DOHH2 (cell line): ENCODE data around the gene AGBL1.
"Not testable (repeated sequence)": the region's sequence is repeated elsewhere in the genome, so short reads cannot be mapped to it uniquely, and the experiment has no call there.

Experiments
- H3F3A ChIP-seq: fragments of 200-600 bp; sonication (generic), shearing (Covaris generic); 2 replicates; pipeline ENCODE4 v1.6.0; 2016; ENCODE audit warnings: antibody characterized with exemption, mild to moderate bottlenecking; ENCODE audit not compliant: control insufficient read depth, insufficient read depth
- H3K27ac ChIP-seq: fragments of 200-600 bp; sonication (generic); 2 replicates; pipeline ENCODE4 v1.5.1; 2014; ENCODE audit warnings: low read depth, mild to moderate bottlenecking, low read length, moderate library complexity
- H3K27me3 ChIP-seq: fragments of 200-600 bp; sonication (generic); 2 replicates; pipeline ENCODE4 v1.6.1; 2014; ENCODE audit warnings: mild to moderate bottlenecking, low read length, mixed read lengths; ENCODE audit not compliant: control insufficient read depth
- H3K36me3 ChIP-seq: fragments of 200-600 bp; sonication (generic); 2 replicates; pipeline ENCODE4 v1.6.1; 2014; ENCODE audit warnings: mild to moderate bottlenecking, low read length, moderate library complexity, mixed read lengths; ENCODE audit not compliant: control insufficient read depth
- H3K4me1 ChIP-seq: fragments of 200-600 bp; sonication (generic); 2 replicates; pipeline ENCODE4 v1.6.1; 2014; ENCODE audit warnings: mild to moderate bottlenecking, low read length, mixed read lengths; ENCODE audit not compliant: control insufficient read depth
- H3K4me2 ChIP-seq: fragments of 200-600 bp; sonication (generic); 2 replicates; pipeline ENCODE4 v1.6.0; 2014; ENCODE audit warnings: mild to moderate bottlenecking, low read length, moderate library complexity
- H3K4me3 ChIP-seq: fragments of 200-600 bp; sonication (generic); 2 replicates; pipeline ENCODE4 v1.5.1; 2014; ENCODE audit warnings: mild to moderate bottlenecking, low read length, mixed read lengths
- H3K79me2 ChIP-seq: fragments of 200-600 bp; sonication (generic); 2 replicates; pipeline ENCODE4 v1.6.1; 2014; ENCODE audit warnings: mild to moderate bottlenecking, low read length, mixed read lengths; ENCODE audit not compliant: control insufficient read depth
- H3K9me2 ChIP-seq: fragments of 200-600 bp; sonication (generic); replicated peaks from 2 replicates; pipeline ENCODE4 v1.6.1; 2014; ENCODE audit warnings: mild to moderate bottlenecking, low read length, mixed read lengths; ENCODE audit not compliant: control insufficient read depth
- H3K9me3 ChIP-seq: fragments of 200-600 bp; sonication (generic); 2 replicates; pipeline ENCODE4 v1.6.1; 2014; ENCODE audit warnings: antibody characterized with exemption, low read length, mixed read lengths; ENCODE audit not compliant: control insufficient read depth, insufficient read depth
- H4K20me1 ChIP-seq: fragments of 200-600 bp; sonication (generic); 2 replicates; pipeline ENCODE4 v1.6.0; 2014; ENCODE audit warnings: low read depth, mild to moderate bottlenecking, antibody characterized with exemption, low read length, moderate library complexity; ENCODE audit not compliant: control insufficient read depth, insufficient read depth
- EZH2phosphoT487 ChIP-seq: fragments of 200-600 bp; sonication (generic); IDR thresholded peaks from 2 replicates; pipeline ENCODE4 v1.6.1; 2017; ENCODE audit warnings: borderline replicate concordance, mild to moderate bottlenecking, antibody characterized with exemption, low read length, moderate library complexity, mixed read lengths
- TF ChIP-seq, protein P1 (sequence below): fragments of 200-600 bp; sonication (generic); IDR thresholded peaks from one replicate; pipeline ENCODE4 v1.5.1; 2014; ENCODE audit warnings: antibody characterized with exemption, mild to moderate bottlenecking, low read depth, low read length; ENCODE audit not compliant: poor library complexity, severe bottlenecking

AGBL1 gene

DNA sequence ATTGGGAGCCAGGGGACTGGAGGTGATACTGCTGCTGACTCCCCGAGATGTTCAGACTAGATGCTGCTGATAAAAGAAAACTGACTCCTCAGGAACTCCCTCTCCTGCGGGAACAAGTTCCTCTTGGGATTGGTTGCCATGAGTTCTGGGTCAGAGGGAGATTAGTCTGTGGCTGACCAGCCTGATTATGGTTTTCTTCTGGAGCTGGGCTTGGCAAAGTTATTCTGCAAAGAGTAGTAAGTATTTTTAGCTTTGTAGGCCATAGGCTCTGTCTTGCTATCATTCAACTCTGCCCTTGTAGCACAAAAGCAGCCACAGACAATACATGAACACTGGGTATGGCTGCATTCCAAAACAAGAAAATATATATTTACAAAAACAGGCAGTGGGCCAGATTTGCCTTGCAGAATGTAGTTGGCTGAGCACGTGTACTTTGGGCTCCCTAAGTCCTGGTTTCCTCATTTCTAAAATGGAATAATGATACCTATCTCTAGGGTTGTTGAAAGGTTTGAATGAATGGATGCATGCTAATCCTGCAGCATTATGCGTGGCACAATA, 796.8 kb downstream of the AGBL1 start:
- Histone ChIP-seq H3K9me3 (no peaks in the 10 kb centered on the region), H3K79me2 (no peaks in the 10 kb centered on the region), H3K9me2 (no peaks in the 10 kb centered on the region), H3K36me3 (no peaks in the 10 kb centered on the region), H3K4me3 (no peak overlapping the region), H3K4me1 (peaks cover 4% of the 10 kb centered on the region), H4K20me1 (no peaks in the 10 kb centered on the region), H3K27ac (no peak overlapping the region), H3F3A (no peaks in the 10 kb centered on the region), H3K4me2 (no peak overlapping the region), H3K27me3 (no peaks in the 10 kb centered on the region)
- TF ChIP-seq, protein P1, sequence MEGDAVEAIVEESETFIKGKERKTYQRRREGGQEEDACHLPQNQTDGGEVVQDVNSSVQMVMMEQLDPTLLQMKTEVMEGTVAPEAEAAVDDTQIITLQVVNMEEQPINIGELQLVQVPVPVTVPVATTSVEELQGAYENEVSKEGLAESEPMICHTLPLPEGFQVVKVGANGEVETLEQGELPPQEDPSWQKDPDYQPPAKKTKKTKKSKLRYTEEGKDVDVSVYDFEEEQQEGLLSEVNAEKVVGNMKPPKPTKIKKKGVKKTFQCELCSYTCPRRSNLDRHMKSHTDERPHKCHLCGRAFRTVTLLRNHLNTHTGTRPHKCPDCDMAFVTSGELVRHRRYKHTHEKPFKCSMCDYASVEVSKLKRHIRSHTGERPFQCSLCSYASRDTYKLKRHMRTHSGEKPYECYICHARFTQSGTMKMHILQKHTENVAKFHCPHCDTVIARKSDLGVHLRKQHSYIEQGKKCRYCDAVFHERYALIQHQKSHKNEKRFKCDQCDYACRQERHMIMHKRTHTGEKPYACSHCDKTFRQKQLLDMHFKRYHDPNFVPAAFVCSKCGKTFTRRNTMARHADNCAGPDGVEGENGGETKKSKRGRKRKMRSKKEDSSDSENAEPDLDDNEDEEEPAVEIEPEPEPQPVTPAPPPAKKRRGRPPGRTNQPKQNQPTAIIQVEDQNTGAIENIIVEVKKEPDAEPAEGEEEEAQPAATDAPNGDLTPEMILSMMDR = no peak
- no peak for TF ChIP-seq EZH2phosphoT487

DNA sequence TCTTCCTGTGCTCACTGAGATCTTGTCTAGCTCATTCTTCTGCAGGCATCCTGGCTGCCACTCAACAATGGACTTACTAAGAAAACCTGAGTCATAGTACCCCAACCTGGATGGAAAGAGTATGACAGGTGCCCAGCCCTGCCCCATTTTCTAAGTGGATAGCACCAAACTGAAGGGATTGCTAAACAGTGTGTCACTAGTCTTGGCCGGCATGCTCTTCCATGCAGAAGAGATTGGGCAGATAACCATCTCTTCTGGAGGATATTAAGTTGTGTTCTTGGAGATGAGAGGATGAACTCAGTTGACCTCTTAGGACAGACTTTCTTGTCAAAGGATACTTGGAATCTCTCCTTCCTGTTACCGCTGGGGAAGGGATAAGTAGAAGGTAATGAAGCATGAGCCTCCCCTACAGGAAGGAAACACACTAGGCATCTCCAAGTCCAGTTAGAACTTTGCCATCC, 797.5 kb downstream of the AGBL1 start:
- H3K79me2 ChIP-seq = no peaks in the 10 kb centered on the region
- no peaks in the 10 kb centered on the region for H3K27me3 ChIP-seq
- H3K27ac ChIP-seq = no peak overlapping the region
- no peaks in the 10 kb centered on the region for H3K9me2 ChIP-seq
- H3K36me3 ChIP-seq = no peaks in the 10 kb centered on the region
- H3K4me3 ChIP-seq = no peak overlapping the region
- no peaks in the 10 kb centered on the region for H3K9me3 ChIP-seq
- no peaks in the 10 kb centered on the region for H3F3A ChIP-seq
- H3K4me2 ChIP-seq = no peak overlapping the region
- H4K20me1 ChIP-seq = no peaks in the 10 kb centered on the region
- H3K4me1 ChIP-seq = peaks cover 4% of the 10 kb centered on the region
- TF ChIP-seq, protein P1 = no peak
- no peak for TF ChIP-seq EZH2phosphoT487

DNA sequence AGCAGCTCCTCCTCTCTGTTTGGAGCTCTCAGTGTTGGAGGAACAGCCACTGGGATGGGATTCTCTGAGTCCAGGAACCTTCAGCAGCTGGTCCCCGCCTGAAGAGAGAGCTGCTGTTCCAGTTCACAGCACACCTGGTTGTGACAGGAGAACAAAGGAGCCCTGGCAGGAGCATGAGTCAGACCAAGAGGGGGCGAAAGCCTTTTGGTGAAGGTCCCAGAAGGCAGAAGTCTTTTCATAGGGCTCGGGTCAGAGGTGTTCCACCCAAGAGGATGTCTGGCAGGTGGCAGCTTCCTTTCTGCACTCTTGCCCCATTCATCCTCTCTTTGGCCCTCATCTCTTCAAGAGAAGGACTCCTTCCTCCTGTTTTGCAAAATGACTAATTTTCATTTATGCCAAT, 799.2 kb downstream of the AGBL1 start:
- not testable (repeated sequence) for H3K4me3 ChIP-seq, H3K9me2 ChIP-seq
- peak overlapping the region; percentile 31 for H3K4me2 ChIP-seq

DNA sequence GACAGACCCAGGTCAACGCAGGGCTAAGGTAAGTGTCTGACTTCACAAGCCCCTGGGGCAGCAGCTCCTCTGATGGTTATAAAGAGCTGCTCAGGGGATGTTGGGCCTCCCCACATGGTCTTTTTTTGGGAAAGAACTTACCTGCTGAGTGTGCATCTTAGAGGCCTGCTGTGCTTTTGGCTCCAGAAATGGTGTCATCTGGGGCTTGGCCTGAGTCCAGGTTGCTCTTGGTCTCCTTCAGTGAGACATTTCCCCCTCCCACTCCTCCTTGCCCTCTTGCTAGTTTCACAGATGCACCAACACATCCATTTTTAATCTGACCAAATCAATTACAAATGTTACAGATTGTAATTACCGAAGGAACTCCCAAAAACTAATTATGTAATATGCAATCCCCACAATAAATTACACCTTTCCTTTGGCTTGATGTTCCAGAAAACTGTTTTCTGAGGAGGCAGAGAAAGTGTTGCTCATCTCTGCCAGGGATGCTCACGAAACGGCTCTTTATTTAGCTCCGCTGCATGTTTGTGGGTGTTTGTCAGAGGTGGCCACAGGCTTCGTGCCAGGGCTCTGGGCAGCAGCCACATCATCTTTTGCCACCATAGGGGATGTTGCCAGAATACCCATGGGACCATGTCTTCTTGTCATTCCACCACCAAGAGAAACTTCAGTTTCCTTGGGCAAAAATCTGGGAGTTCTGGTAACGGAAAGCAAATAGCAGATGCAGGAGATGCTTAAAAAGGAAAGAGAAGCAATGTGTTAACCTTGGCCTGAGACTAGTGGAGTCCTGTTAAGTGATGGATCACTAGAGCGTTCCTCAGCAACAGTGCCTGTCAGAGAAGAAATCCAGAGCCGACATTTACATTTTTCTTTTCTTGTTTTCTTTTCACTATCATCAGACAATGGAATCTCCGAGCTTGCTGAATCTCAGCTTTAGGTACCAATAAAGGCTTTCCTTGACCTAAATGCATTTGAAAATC, 799.9 kb downstream of the AGBL1 start:
- no peak overlapping the region for H3K4me2 ChIP-seq
- no peaks in the 10 kb centered on the region for H3K27me3 ChIP-seq
- no peaks in the 10 kb centered on the region for H3K36me3 ChIP-seq
- peaks cover 4% of the 10 kb centered on the region for H3K4me1 ChIP-seq
- H3K79me2 ChIP-seq = no peaks in the 10 kb centered on the region
- H3K27ac ChIP-seq = no peak overlapping the region
- no peaks in the 10 kb centered on the region for H4K20me1 ChIP-seq
- no peak overlapping the region for H3K4me3 ChIP-seq
- no peaks in the 10 kb centered on the region for H3K9me2 ChIP-seq
- no peaks in the 10 kb centered on the region for H3K9me3 ChIP-seq
- no peaks in the 10 kb centered on the region for H3F3A ChIP-seq
- TF ChIP-seq, protein P1 = no peak

More for the DNA sequence above, 799.2 kb downstream of the AGBL1 start:
- H3K27ac ChIP-seq, H3K9me3 ChIP-seq, H3K79me2 ChIP-seq, H3K27me3 ChIP-seq, H3K4me1 ChIP-seq, H3F3A ChIP-seq, H3K36me3 ChIP-seq, H4K20me1 ChIP-seq: not testable (repeated sequence)
